GM18505 (cell line): ENCODE measurements around the gene CST7.
"Not testable (repeated sequence)": the region's sequence is repeated elsewhere in the genome, so short reads cannot be mapped to it uniquely, and the experiment has no call there.

ENCODE experiments used
- ATAC-seq: cut with Tn5 transposase; IDR thresholded peaks from one replicate; pipeline ENCODE4 v1.9.1; 2021; ENCODE audit not compliant: unreplicated experiment
- POLR2A ChIP-seq: IDR thresholded peaks from 4 replicates; pipeline ENCODE4 v1.6.1; 2011; ENCODE audit warnings: borderline replicate concordance; ENCODE audit not compliant: insufficient read depth, insufficient read length; ENCODE audit errors: extremely low read depth

The CST7 gene

GRCh38 chr20:24935766-24936525 is 13.1 kb upstream of the CST7 start:
- no peak for TF ChIP-seq POLR2A
- no peak for ATAC-seq

DNA sequence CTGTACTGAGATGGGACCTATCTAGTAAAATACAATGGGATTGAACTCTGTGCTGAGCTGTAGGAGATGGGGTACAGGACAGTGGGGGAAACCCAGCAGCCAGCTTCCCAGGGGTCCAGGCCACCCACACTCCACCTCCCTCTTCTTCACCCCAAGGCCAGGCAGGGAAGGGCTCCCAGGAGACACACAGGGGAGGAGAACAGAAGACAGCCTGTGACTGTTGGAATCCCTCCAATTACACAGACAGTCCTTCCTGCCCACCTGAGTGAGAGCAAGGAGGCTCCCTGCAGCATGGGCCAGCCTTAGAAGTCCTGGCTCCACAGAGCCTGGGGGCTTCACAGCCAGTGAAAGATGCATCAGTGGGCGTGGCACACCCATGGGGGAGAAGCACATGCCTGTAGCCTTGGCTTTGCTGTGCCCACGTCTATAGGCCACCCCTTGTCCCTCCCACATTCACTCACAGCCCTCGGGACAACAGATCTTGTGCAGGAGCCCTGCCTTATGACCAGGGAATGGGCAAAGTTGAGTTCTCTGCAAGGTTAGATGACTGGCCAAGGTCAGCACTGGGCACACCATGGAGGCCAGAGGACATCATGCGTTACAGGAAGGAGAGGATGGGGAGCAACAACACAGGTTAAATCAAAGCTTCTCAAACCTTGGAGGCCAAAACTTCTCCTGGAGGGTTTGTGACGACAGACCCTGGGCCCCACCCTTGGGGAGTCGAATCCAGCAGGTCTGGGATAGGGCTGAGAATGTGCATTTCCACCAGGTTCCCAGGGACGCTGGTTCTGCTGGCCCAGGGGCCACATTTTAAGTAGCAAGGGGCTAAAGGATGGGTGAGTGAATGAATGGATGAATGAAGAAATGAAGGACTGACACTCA is 12.3 kb upstream of the CST7 start:
- ATAC-seq: no peak
- no peak for TF ChIP-seq POLR2A

DNA sequence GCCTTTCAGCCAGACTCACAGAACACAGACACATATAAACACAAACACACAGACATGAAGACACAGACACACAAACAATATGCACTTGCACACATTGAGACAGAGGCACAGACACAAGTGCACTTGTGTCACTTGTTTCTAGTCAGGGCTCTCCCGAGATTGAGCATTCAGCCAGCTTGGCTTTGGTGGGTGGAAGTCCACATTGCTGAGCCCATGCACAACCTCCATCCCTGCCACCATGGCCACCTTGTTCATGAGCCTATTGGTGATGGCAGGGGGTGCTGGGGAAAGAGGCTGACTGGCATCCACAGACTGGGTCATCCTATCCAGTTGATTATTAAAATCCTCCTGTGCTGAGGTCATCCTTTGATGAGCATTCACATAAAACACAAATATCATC is 11.5 kb upstream of the CST7 start:
- ATAC-seq: no peak
- no peak for TF ChIP-seq POLR2A

DNA sequence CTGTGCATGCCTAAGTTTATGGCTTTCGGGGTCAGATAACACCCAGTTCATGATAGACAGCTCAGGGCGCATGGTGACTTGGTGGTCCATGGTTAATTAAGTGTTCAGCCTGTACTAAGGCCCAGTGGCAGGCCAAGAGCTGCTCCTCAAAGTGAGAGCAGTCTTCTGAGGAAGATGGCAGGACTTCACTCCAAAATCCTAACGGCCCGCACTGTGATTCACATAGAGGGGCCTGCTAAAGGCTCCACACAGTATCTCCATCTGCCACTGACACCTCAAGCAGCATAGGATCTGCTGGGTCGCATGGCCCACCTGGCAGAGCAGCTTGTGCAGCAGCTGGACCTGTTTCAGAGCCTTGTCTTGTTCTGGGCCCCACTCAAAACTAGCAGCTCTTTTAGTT is 10.6 kb upstream of the CST7 start:
- ATAC-seq: no peak
- no peak for TF ChIP-seq POLR2A

- ATAC-seq: no peak
- no peak for TF ChIP-seq POLR2A
Observed at GRCh38 chr20:24939036-24939435, 10.0 kb upstream of the CST7 start.

DNA sequence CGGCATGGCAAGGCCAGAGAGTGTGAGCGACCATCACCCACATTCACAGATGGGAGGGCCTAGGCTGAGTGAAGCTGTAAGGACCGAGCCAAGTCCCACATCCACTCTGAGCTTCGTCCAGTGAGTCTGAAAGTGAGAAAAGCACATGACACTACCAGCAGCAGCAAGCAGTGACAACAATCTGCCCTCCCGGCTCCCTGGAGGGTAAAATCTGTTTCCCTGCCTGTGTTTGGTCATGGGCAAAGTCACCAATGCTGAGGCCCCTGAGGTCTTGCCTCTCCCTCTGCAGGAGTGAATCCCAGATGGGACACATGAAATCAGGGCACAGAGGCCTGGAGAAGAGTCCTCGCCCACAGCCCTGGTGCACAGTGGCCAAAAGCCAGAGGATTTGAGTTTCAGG is 6.4 kb upstream of the CST7 start:
- no peak for TF ChIP-seq POLR2A
- no peak for ATAC-seq

- TF ChIP-seq POLR2A: no peak
- no peak for ATAC-seq
Observed at GRCh38 chr20:24943196-24943595, 5.9 kb upstream of the CST7 start.

- no peak for TF ChIP-seq POLR2A
- no peak for ATAC-seq
Observed at GRCh38 chr20:24943731-24944130, 5.3 kb upstream of the CST7 start.

- ATAC-seq: not testable (repeated sequence)
Observed at GRCh38 chr20:24946376-24946775, 2.7 kb upstream of the CST7 start.

DNA sequence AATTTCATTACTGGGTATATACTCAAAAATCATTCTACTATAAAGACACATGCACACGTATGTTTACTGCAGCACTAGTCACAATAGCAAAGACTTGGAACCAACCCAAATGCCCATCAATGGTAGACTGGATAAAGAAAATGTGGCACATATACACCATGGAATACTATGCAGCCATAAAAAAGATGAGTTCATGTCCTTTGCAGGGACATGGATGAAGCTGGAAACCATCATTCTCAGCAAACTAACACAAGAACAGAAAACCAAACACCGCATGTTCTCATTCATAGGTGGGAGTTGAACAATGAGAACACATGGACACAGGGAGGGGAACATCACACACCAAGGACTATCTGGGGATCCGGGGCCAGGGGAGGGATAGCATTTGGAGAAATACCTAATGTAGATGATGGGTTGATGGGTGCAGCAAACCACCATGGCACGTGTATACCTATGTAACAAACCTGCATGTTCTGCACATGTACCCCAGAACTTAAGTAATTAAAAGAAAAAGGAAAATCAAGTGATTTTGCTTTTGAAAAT is 602 bp upstream of the CST7 start:
- not testable (repeated sequence) for ATAC-seq

- no peak for TF ChIP-seq POLR2A
- ATAC-seq: no peak
Observed at GRCh38 chr20:24949756-24950127, 673 bp downstream of the CST7 start.

- ATAC-seq: no peak
- TF ChIP-seq POLR2A: no peak
Observed at GRCh38 chr20:24950128-24950835, 1.2 kb downstream of the CST7 start.

DNA sequence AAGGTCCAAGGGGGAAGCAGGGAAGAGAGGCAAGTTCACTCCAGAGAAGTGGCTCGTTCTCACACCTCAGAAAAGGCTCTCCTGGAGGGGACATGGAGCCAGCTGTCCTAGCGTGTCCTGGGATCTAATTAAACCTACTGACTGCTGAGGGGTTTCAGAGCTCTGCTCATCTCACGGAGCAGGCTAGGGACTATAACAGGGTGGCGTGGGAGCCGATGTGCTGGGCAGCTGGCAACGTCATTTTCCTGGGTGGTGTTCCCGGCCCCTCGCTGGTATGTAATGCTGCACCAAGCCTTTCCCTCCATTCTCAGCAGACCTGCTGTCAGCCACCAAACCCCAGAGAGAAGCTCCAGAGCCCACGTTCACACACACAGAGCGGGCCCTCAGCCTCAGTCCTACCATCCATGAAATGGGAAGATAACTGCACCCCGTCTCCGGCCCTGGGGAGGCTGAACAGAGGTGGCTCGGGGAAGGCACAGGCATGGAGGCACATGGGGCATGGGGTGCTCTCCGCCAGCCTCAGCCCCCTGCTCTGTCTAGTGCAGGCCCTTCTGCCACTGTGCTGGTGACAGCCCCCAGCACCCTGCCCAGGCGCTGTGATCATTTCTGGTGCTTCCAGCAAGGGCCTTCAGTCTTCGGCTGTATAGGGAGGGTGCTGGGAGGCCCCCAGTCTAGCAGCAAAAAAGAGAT is 1.9 kb downstream of the CST7 start:
- no peak for ATAC-seq
- no peak for TF ChIP-seq POLR2A
